GM12873 (cell line): ENCODE data around the gene SPDL1.

ENCODE experiments used
- CTCF ChIP-seq: IDR thresholded peaks from 2 replicates; pipeline ENCODE4 v1.5.1; 2012; ENCODE audit warnings: low read depth, mild to moderate bottlenecking, moderate library complexity, low read length, control low read depth; ENCODE audit not compliant: insufficient read depth; ENCODE audit errors: missing control alignments

Gene SPDL1

GRCh38 chr5:169583424-169584220, at the start of gene SPDL1:
Gene SPDL1 (plus strand): TSS chr5:169583773. CDS start chr5:169588417, 4,644 bp downstream.
- no peak for TF ChIP-seq CTCF

GRCh38 chr5:169534311-169534880, 49.2 kb upstream of the SPDL1 start:
- TF ChIP-seq CTCF, result no peak

GRCh38 chr5:169534939-169535338, 48.6 kb upstream of the SPDL1 start:
- no peak for TF ChIP-seq CTCF

GRCh38 chr5:169538944-169539343, 44.6 kb upstream of the SPDL1 start:
- TF ChIP-seq CTCF, result no peak

- no peak for TF ChIP-seq CTCF
These were observed 40.8 kb upstream of the SPDL1 start for GRCh38 chr5:169542811-169543210.

GRCh38 chr5:169544264-169544950, 39.2 kb upstream of the SPDL1 start:
- no peak for TF ChIP-seq CTCF

GRCh38 chr5:169545762-169546161, 37.8 kb upstream of the SPDL1 start:
- TF ChIP-seq CTCF, result no peak
